Activated naive CD8-positive, alpha-beta T cell treated with anti-CD3 and anti-CD28 coated beads, Interleukin-2, amount 50 U/mL, for 24 hours (primary cell): ENCODE measurements around the gene RPL36A.
A peak's percentile ranks its signal among the peaks of the same experiment; 100 is the strongest.

Experiments used
- ATAC-seq: fragments of 150-1000 bp; cut with Tn5 transposase; one replicate; pipeline ENCODE4 v1.10.0; 2021
- DNase-seq: peaks from one replicate; pipeline ENCODE4 v3.0.0; 2021
- H3K27ac Mint-ChIP-seq: one replicate; pipeline ENCODE4 v1.8.0; 2021; ENCODE audit warnings: mild to moderate bottlenecking, mixed read lengths
- H3K27me3 Mint-ChIP-seq: one replicate; pipeline ENCODE4 v1.8.0; 2021; ENCODE audit warnings: mixed read lengths
- H3K36me3 Mint-ChIP-seq: one replicate; pipeline ENCODE4 v1.8.0; 2021; ENCODE audit warnings: low read depth, mixed read lengths
- H3K4me1 Mint-ChIP-seq: one replicate; pipeline ENCODE4 v1.8.0; 2021; ENCODE audit warnings: mixed read lengths
- H3K4me3 Mint-ChIP-seq: one replicate; pipeline ENCODE4 v1.8.0; 2021; ENCODE audit warnings: mild to moderate bottlenecking, moderate library complexity, mixed read lengths
- H3K9me3 Mint-ChIP-seq: one replicate; pipeline ENCODE4 v1.8.0; 2021; ENCODE audit warnings: mixed read lengths

RPL36A gene

DNA sequence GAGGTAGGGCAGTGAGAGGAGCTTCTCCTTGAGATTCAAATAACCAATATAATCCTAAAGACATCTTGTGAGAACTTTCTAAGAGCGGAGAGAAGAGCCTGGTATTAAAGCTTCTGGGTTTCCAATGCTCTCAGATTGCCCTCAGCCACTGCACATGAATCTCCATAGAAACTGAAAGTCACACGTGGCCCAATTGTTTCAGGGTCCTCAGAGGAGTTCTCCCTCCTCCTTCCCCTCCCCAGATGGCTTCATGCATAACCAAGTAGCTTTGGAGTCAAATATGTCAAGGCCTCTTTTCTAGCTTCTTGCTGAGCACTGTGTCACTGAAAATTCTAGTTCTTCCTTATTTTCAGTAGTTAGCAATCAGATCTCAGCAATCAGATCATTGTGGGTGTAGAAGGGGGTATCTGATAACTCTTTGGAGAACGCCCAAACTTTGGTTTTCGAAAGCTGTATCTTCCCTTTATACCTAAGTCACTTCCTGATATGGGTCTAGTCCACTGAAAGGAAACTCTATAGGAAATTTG, 7.1 kb upstream of the RPL36A start:
- no peak for DNase-seq
- ATAC-seq: no peak
- no peak overlapping the region for H3K27ac Mint-ChIP-seq
- peaks cover 8% of the 10 kb centered on the region for H3K4me1 Mint-ChIP-seq
- H3K9me3 Mint-ChIP-seq: no peaks in the 10 kb centered on the region
- no peaks in the 10 kb centered on the region for H3K36me3 Mint-ChIP-seq
- no peaks in the 10 kb centered on the region for H3K27me3 Mint-ChIP-seq
- H3K4me3 Mint-ChIP-seq: peak overlapping the region; percentile 24

DNA sequence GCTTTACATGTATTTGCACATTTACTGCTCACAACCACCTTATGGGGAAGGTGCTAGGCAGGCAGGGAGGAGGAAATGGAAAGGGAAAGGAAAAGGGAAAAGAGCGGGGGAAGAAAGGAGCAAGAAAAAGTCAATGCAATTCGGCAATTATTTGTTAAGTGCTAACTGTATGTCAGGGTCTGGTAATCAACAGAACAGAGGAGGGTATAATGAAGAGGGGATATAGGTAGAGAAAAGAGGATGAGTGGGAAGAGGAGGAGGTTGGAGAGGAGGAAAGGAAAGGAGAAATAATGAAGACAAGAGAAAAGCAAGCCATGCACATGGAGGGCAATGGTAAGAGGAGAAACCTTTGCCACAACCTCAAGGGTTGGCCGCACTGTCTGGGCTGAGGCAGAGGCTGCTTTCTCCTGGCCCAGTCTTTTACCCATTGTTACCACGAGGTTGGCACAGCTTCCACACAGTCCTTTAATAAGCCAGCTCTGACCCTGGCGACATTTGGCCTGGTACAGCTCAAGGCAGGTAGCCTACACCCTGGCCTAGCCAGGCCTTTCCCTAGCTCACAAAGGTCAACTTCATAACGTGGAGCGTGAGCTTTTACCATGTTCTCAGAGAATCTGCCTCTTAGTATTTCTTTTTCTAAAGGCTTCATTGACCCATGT, 5.7 kb upstream of the RPL36A start:
- H3K4me3 Mint-ChIP-seq: peak overlapping the region; percentile 68
- peaks cover 8% of the 10 kb centered on the region for H3K4me1 Mint-ChIP-seq
- H3K36me3 Mint-ChIP-seq: no peaks in the 10 kb centered on the region
- ATAC-seq (no peak), DNase-seq (no peak)
- no peaks in the 10 kb centered on the region for H3K9me3 Mint-ChIP-seq
- H3K27me3 Mint-ChIP-seq: no peaks in the 10 kb centered on the region
- H3K27ac Mint-ChIP-seq: no peak overlapping the region

DNA sequence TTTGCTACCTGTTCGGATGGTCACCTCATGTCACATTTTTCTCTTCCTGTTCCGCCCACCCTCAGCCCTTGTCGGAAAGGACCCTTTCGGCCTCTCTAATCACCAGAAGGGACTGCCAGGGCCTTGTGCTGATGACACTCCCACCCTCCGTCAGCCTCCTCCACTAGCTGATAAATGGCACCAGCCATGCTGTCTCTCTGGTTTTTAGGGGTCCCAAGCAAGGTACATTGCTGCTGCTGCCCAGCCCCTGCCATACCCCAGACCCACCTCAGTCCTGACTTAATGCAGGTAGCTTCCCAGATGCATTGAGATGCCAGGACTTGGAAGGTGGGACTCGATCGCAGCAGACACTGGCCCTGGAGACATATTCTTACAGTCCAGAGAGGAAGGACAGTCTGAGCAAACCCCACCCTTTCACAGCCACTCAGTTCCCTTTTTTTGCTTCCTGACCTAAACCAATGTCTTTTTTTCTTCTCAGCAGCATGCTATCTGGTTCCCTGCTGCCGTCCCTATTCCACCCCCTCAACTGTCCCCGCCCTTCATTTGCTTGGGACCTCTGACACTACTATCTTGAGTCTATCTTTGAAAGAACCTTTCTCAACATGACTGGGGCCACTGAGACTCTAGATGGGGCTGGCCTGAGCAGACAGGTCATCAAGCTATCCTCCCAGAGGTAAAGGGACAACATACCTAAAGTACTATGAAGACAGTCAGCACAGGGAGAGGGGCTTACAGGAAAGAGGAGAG, 4.8 kb upstream of the RPL36A start, which contains the start of gene BTK:
Gene BTK (minus strand): TSS at position 397 of the 747 bp plus-strand sequence. CDS start 10,907 bp downstream, outside the sequence.
- DNase-seq (no peak), ATAC-seq (no peak)
- Mint-ChIP-seq H3K9me3 (no peaks in the 10 kb centered on the region), H3K36me3 (peaks cover 2% of the 10 kb centered on the region), H3K27me3 (no peaks in the 10 kb centered on the region), H3K4me3 (peak within 1 kb of the TSS; percentile 68), H3K4me1 (peaks cover 11% of the 10 kb centered on the region), H3K27ac (peak within 1 kb of the TSS; percentile 65)

DNA sequence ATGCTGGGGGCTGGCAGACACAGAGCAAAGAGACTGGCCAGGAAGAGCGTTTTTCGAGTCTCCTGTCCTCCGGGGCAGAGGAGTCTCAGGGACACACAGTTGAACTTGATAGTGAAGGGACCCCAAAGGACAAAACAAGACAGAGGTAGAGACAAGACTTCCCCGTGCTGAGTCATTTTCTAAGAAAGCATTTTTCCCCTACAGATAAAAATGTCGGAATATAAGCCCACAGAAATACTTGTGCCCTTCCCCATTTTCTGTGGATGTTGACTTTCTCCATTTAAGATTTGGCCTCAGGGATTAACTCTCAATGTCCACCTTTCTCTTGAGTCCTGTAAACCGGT, 4.3 kb upstream of the RPL36A start:
- H3K4me1 Mint-ChIP-seq: peaks cover 13% of the 10 kb centered on the region
- H3K4me3 Mint-ChIP-seq: peak overlapping the region; percentile 68
- DNase-seq (no peak), ATAC-seq (no peak)
- H3K36me3 Mint-ChIP-seq: peaks cover 7% of the 10 kb centered on the region
- H3K27ac Mint-ChIP-seq: peak overlapping the region; percentile 65
- no peaks in the 10 kb centered on the region for H3K9me3 Mint-ChIP-seq
- no peaks in the 10 kb centered on the region for H3K27me3 Mint-ChIP-seq

DNA sequence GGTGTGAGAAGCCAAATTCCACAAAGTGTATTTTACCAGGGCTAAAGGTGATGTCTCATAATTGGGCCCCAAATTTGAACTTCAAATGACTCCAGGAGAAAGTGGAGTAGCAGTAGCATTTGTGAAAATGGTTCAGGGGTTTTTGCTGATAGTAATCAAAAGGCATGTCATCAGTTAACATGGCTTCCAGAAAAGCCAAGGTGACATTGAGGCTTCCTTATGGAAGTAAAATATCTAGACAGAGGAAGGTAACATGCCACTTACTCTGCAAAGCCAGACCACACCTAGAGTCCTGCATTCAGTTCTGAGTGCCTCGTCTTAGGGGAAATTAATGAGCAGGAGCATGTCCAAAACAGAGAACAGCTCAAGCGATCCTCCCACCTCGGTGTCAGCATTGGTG, 2.2 kb upstream of the RPL36A start:
- no peak for ATAC-seq
- H3K4me3 Mint-ChIP-seq: no peak overlapping the region
- H3K4me1 Mint-ChIP-seq: peaks cover 25% of the 10 kb centered on the region
- no peaks in the 10 kb centered on the region for H3K27me3 Mint-ChIP-seq
- DNase-seq: no peak
- H3K36me3 Mint-ChIP-seq: peaks cover 27% of the 10 kb centered on the region
- H3K9me3 Mint-ChIP-seq: no peaks in the 10 kb centered on the region
- no peak overlapping the region for H3K27ac Mint-ChIP-seq

DNA sequence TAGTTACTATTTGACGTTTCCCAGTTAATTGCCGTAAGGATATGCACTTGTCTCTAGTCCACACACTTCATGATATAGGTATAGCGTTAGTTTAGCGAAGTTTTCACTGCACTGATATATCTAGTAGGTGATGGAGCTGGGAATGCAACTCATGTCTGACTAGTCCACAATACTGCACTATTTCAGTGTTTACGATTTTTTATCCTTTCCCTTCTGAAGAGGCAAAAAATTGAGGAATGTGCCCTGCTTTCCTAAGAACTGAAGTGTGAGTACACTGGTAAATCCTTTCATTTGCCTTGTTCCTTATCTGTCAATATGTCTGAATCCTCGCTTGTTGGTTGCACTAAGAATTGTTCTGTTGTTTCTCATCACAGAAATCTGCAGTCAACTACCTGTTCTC, 1.0 kb downstream of the RPL36A start:
- no peaks in the 10 kb centered on the region for H3K9me3 Mint-ChIP-seq

DNA sequence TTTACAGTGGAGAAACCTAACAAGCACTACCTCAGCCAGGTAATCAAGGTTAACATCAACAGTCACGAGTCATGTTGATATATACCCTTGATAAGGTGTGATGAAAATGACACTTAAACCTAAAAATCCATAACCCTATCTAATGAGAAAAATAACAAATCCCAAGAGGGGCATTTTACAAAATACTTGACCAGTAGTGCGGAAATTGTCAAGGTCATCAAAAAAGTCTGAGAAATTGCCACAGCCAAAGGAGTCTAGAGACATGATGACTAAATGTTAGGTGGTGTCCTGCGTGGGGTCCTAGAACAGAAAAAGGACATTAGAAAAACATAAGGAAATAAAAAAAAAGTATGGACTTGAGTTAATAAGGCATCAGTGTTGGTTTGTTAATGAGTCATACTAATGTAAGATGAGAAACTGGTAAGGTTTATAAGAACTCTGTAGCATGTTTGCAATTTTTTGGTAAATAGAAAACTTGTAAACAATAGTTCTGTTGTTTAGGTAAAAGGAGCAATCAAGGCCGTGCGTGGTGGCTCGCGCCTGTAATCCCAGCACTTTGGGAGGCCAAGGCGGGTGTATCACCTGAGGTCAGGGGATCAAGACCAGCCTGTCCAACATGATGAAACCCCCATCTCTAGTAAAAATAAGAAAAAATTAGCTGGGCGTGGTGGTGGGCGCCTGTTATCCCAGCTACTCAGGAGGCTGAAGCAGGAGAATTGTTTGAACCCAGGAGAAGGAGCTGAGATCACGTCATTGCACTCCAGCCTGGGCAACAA, 2.9 kb downstream of the RPL36A start:
- Mint-ChIP-seq H3K27me3 (no peaks in the 10 kb centered on the region), H3K9me3 (no peaks in the 10 kb centered on the region), H3K4me3 (peak overlapping the region; percentile 92), H3K27ac (peak overlapping the region; percentile 98), H3K4me1 (peaks cover 25% of the 10 kb centered on the region), H3K36me3 (peaks cover 40% of the 10 kb centered on the region)
- ATAC-seq (no peak), DNase-seq (no peak)

More for the DNA sequence above, 1.0 kb downstream of the RPL36A start:
- Mint-ChIP-seq H3K4me1 (peaks cover 25% of the 10 kb centered on the region), H3K36me3 (peaks cover 40% of the 10 kb centered on the region), H3K27me3 (no peaks in the 10 kb centered on the region), H3K4me3 (peak overlapping the region; percentile 92), H3K27ac (peak overlapping the region; percentile 98)
- DNase-seq: no peak
- no peak for ATAC-seq

DNA sequence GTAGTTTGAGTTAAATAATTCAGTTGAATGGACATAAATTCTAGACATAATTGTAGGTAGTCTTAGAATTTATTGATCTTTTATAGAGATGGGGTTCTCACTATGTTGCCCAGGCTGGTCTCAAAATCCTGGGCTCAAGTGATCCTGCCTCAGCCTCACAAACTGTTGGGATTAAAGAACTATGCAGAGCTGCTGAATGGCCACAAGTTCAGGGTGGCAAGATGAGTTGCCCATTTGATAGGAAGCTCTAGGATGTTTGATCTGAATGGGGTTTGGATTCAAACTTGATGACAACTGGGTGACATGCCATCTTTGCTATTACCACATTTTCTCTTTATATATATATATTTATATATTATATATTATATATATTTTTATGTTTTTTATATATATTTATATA, 3.6 kb downstream of the RPL36A start:
- Mint-ChIP-seq H3K27ac (peak overlapping the region; percentile 98), H3K9me3 (no peaks in the 10 kb centered on the region), H3K36me3 (peaks cover 40% of the 10 kb centered on the region), H3K4me3 (peak overlapping the region; percentile 92), H3K4me1 (peaks cover 25% of the 10 kb centered on the region), H3K27me3 (no peaks in the 10 kb centered on the region)
- DNase-seq (no peak), ATAC-seq (no peak)

DNA sequence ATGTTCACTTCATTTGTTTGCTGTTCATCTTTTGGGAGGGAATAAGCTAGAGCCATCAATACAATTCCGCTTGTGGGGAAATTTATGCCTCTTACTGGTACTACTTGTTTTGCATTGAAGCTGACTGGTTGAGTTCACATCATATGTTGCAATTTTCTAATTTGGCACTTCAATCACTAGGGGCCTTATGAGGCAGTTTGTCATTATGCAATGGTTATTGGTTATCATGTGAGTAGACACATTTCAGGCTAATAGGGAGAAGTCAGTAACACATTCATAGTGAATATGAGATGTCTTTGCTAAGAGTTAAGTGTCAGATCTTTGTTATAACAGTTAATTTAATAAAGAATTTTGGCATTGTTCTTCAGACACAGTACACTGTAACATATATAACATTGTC, 5.0 kb downstream of the RPL36A start:
- Mint-ChIP-seq H3K4me3 (no peak overlapping the region), H3K27ac (peak overlapping the region; percentile 47), H3K4me1 (peaks cover 22% of the 10 kb centered on the region), H3K27me3 (no peaks in the 10 kb centered on the region), H3K9me3 (no peaks in the 10 kb centered on the region), H3K36me3 (peaks cover 50% of the 10 kb centered on the region)
- DNase-seq (no peak), ATAC-seq (no peak)

DNA sequence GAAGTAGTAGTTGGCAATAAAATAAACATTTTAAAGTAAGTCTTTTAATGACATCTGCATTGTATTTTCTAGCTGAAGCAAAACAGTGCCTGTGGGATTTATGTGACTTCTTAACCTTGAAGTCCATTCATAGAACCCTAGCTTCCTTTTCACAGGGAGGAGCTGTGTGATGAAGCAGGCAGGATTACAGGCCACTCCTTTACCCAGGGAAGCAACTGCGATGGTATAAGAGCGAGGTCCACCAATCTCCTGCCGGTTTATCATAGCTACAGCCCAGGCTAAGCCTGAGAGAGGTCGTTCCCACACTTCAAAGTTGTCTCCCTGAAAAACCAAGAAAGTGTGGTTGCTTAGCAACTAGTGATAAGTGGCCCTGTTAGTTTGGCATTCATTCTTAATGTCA, 7.0 kb downstream of the RPL36A start:
- H3K9me3 Mint-ChIP-seq: no peaks in the 10 kb centered on the region
- peaks cover 40% of the 10 kb centered on the region for H3K36me3 Mint-ChIP-seq
- H3K4me3 Mint-ChIP-seq: no peak overlapping the region
- ATAC-seq (no peak), DNase-seq (no peak)
- H3K27ac Mint-ChIP-seq: no peak overlapping the region
- peaks cover 16% of the 10 kb centered on the region for H3K4me1 Mint-ChIP-seq
- H3K27me3 Mint-ChIP-seq: no peaks in the 10 kb centered on the region

DNA sequence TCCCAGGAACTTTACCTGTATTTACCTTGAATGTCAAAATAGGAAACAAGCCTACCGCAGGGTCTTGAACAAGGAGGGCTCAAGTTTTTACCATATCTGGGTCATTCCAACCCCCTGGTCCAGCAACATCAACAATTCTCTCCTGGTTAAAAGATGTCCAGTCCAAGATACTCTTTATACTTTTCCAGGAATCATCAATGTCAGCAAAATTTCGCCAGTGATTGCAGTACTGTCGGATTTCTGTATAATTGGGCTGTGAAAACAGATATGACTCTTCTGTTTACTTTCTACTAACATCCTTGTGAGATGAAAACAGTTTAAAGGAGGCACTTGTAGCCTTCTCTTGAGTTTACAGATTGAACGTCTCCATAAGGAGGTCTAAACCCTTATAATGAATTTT, 7.9 kb downstream of the RPL36A start:
- H3K4me3 Mint-ChIP-seq: no peak overlapping the region
- DNase-seq: no peak
- H3K9me3 Mint-ChIP-seq: no peaks in the 10 kb centered on the region
- H3K4me1 Mint-ChIP-seq: peaks cover 8% of the 10 kb centered on the region
- H3K27ac Mint-ChIP-seq: no peak overlapping the region
- no peak for ATAC-seq
- H3K27me3 Mint-ChIP-seq: no peaks in the 10 kb centered on the region
- peaks cover 33% of the 10 kb centered on the region for H3K36me3 Mint-ChIP-seq

DNA sequence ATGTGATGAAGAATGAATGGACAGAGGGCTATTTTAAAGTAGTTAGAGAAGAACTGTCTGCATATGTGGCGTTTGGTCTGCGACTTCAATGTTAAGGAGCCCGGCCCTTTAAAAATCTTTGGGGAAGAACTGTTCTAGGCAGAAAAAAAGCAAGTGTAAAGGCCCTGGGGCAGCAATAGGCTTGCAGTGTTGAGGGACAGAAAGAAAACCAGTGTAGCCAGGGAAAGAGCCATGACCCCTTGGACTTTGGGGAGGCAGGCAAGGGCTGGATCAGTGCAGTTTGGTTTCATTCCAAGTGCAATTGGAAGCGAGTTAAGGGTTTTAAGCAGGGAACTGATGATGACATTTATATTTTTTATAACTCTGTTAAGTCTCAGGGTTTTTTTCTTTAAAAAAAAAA, 9.0 kb downstream of the RPL36A start:
- DNase-seq (no peak), ATAC-seq (no peak)
- Mint-ChIP-seq H3K4me1 (peaks cover 7% of the 10 kb centered on the region), H3K27ac (no peak overlapping the region), H3K9me3 (no peaks in the 10 kb centered on the region), H3K4me3 (no peak overlapping the region), H3K36me3 (peaks cover 31% of the 10 kb centered on the region), H3K27me3 (no peaks in the 10 kb centered on the region)

DNA sequence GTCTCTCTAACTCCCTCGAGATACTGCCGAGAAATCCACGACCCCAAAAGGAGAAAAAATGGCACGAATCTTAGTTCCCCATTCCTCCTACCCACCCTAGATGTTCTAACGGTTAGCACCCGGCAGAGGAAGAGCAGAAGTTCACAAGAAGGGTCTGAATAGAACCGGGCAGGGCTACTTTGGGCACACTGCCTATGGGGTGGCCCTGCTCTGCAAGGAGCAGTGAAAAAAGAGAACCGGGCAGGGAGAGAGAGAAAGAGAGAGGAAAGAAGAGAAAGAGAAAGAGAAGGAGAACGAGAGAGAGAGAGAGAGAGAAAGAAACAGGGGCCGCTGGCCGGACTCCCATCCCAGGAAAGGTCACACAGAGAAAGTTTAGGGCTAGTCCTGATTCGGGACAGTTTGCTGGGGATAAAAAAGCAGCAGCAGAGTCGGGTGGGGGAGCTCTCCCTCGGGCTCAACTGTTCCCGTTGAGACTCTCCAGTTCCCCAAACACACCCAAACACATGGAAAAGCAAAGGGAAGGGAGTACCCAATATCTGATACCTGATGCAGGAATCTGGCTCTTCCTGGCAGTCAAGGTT, 16.4 kb downstream of the RPL36A start:
- no peak for DNase-seq

DNA sequence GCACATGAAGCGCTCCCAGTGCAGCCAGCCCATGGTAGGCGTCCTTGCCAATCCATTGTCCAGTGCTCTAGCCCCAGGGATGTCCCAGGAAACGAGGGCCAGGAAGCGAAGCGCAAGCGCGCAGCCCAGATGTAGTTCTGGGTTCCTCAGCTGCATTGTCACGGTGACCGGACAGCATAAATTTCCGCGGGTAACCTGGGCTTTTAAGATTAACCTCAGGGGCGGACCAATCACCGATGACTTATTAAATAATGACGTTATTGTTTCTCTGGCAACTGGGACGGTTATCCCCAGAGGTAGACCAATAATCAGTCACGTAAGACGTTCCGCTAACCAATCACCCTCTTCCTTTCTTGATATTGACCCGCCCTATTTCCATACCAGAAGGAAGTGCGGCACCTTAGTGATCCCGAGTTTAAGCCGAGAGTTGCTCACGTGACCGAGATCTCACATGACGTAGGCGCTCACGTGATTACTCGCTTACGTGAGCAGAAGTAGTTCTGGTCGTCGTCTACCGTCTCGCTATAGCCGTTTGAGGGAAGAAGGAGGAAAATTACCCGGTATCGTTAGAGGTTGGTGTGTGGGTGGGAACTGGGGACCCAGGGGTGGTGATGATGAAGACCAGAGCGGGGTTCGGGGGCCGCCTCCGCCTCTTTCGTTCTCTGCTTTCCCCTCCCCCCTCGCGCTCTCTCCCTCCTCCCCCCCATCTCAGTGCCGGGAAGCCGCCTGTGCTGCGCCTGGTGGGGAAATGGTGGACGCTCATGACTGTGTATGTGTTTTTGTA, 17.1 kb downstream of the RPL36A start, which contains the start of the genes GLA and HNRNPH2:
Gene GLA (minus strand): TSS at position 178 of the 784 bp plus-strand sequence. CDS start 22 bp downstream, at position 156.
Gene HNRNPH2 (plus strand): TSS at position 475 of the 784 bp plus-strand sequence. CDS start 3,767 bp downstream, outside the sequence.
- peaks cover 26% of the 10 kb centered on the region for H3K36me3 Mint-ChIP-seq
- H3K27ac Mint-ChIP-seq: peak within 1 kb of the TSS; percentile 98
- DNase-seq: peak; percentile 81
- H3K27me3 Mint-ChIP-seq: peaks cover 4% of the 10 kb centered on the region
- H3K4me1 Mint-ChIP-seq: peaks cover 42% of the 10 kb centered on the region
- no peaks in the 10 kb centered on the region for H3K9me3 Mint-ChIP-seq
- ATAC-seq: peak; percentile 92
- peak within 1 kb of the TSS; percentile 97 for H3K4me3 Mint-ChIP-seq

More for the DNA sequence above, 16.4 kb downstream of the RPL36A start:
- Mint-ChIP-seq H3K36me3 (peaks cover 23% of the 10 kb centered on the region), H3K4me3 (peak overlapping the region; percentile 97), H3K4me1 (peaks cover 36% of the 10 kb centered on the region), H3K27me3 (peaks cover 4% of the 10 kb centered on the region), H3K9me3 (no peaks in the 10 kb centered on the region), H3K27ac (peak overlapping the region; percentile 98)
- no peak for ATAC-seq
